ENCODE data around the gene DCC. TPM values are rescaled to one million over a fixed set of nuclear protein-coding genes. Genes with fewer than 3 reads are reported as not detected.

Gene DCC
- total and polyA plus RNA-seq, 2 of the 8 experiments (the other 6 are each of a cell fraction or from before 2014, with no cell fraction given): 0.14 to 1.4 TPM

DNA sequence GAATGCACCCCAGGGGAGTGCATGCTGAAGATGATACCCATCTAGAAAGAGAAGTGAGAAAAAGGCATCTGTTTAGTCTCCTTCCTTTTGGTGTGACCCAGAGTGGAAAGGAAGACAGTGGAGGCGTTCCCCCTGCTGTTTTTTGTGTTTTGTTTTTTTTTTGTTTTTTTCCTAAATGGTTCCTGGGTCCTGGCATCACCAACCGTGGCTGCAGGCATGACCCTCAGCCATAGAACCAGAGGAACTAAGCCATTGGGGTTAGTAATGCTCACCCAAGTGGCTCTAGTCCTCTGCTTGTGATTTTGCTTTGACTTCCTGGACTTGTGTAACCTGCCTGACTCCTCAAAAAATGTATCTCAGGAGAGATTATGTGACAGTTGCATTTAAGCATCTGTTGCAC, 451.3 kb downstream of the DCC start:
- no peak overlapping the region for H3K23ac ChIP-seq (ENCODE audit: insufficient read length)
- H3K4me3 ChIP-seq (ENCODE audit: extremely low read depth in 1 of 4, insufficient read depth in 2 of 4, low read depth in 3 of 4, low read length in 4 of 4): no peak overlapping the region
- no peak overlapping the region for H2AFZ ChIP-seq (ENCODE audit: low read length)
- no peak overlapping the region for H2BK120ac ChIP-seq (replicated peaks; ENCODE audit: low read depth, low read length)
- no peak overlapping the region for H4K8ac ChIP-seq (ENCODE audit: extremely low read depth, insufficient read depth, low read length)
- H3K79me2 ChIP-seq (ENCODE audit: control insufficient read depth in 1 of 2, insufficient read depth in 2 of 2, low read length in 2 of 2): no peaks in the 10 kb centered on the region
- no peaks in the 10 kb centered on the region for H4K20me1 ChIP-seq (replicated peaks in 1 of 2; ENCODE audit: control insufficient read depth in 1 of 2, insufficient read depth in 2 of 2, low read length in 2 of 2)
- H2BK15ac ChIP-seq (ENCODE audit: low read length): no peak overlapping the region
- no peak overlapping the region for H3K4me2 ChIP-seq (ENCODE audit: insufficient read depth in 1 of 2, low read depth in 2 of 2, low read length in 2 of 2)
- no peak overlapping the region for H3K4ac ChIP-seq (replicated peaks; ENCODE audit: insufficient read length, low read depth, low read length)
- no peak overlapping the region for H2BK5ac ChIP-seq (ENCODE audit: low read depth, low read length)
- no peak overlapping the region for H3K56ac ChIP-seq (replicated peaks; ENCODE audit: insufficient read length, low read depth, low read length)
- H4K5ac ChIP-seq (ENCODE audit: insufficient read length, low read depth, low read length): no peak overlapping the region
- H3K14ac ChIP-seq (ENCODE audit: insufficient read length): no peak overlapping the region
- no peak overlapping the region for H2BK12ac ChIP-seq (ENCODE audit: low read depth, low read length)
- no peak overlapping the region for H4K91ac ChIP-seq (replicated peaks; ENCODE audit: insufficient read length, low read length)
- H3K4me1 ChIP-seq (replicated peaks in 1 of 4; ENCODE audit: control insufficient read depth in 3 of 4, insufficient read depth in 4 of 4, low read length in 3 of 4): no peaks in the 10 kb centered on the region
- no peak for FAIRE-seq
- H3K79me1 ChIP-seq (ENCODE audit: low read depth, low read length): no peaks in the 10 kb centered on the region
- H2AK5ac ChIP-seq (ENCODE audit: low read depth, low read length): no peak overlapping the region
- H3K23me2 ChIP-seq (ENCODE audit: low read depth, low read length): no peaks in the 10 kb centered on the region; the same call in 1 of the 2 replicates
- H2BK20ac ChIP-seq (ENCODE audit: low read length): no peak overlapping the region
- no peak overlapping the region for H3K27ac ChIP-seq (ENCODE audit: low read depth, low read length)
- WGBS, 2 experiments (ENCODE audit: extremely low coverage in 1 of 2, insufficient coverage in 1 of 2, insufficient read length in 1 of 2, insufficient replicate concordance in 2 of 2, low coverage in 1 of 2, low lambda C conversion rate in 2 of 2, missing lambda C conversion rate in 1 of 2): 44% methylated on average over 2 of the region's 2 CpGs; no CpG with 5 or more reads in 1 of the 2 experiments
- no peaks in the 10 kb centered on the region for H3K27me3 ChIP-seq (replicated peaks in 1 of 4; ENCODE audit: control insufficient read depth in 3 of 4, extremely low read depth in 1 of 4, insufficient read depth in 3 of 4, low read length in 3 of 4)
- peaks cover 29 to 36% of the 10 kb centered on the region in 2 experiments for H3K9me3 ChIP-seq (ENCODE audit: insufficient read depth in 2 of 2, low read depth in 1 of 2, low read length in 1 of 2)
- CTCF ChIA-PET (ENCODE audit: partially characterized antibody): no interaction called here
- H3K36me3 ChIP-seq (ENCODE audit: control insufficient read depth in 2 of 4, insufficient read depth in 4 of 4, low read length in 3 of 4): peaks cover 0 to 3% (median 0%) of the 10 kb centered on the region in 4 experiments; a peak in 1 of 8 replicates
- H3K18ac ChIP-seq (ENCODE audit: extremely low read depth, low read length): no peak overlapping the region
- no peak for DNase-seq (ENCODE audit: low read depth in 1 of 2, low spot score in 2 of 2)
- no peak overlapping the region for H3K9ac ChIP-seq (replicated peaks in 1 of 4; ENCODE audit: extremely low read depth in 1 of 4, low read depth in 3 of 4, low read length in 3 of 4)
- TF ChIP-seq POLR2A (IDR thresholded peaks at IDR 0.05; ENCODE audit: control extremely low read depth in 1 of 2, low read depth in 2 of 2, low read length in 2 of 2) (no peak), CBX5 (IDR thresholded peaks at IDR 0.05; ENCODE audit: low read depth, low read length) (peak; percentile 91; the same call in 1 of the 2 replicates)
- POLR2A ChIA-PET (ENCODE audit: partially characterized antibody): no interaction called here

Measured in H1 (cell line).